ENCODE results near the gene CACNA2D1. TPM values are rescaled to one million over a fixed set of nuclear protein-coding genes. Genes with fewer than 3 reads are reported as not detected.

Gene CACNA2D1
- total RNA-seq, 1 donor from 2014 or later, result not detected

- ChIA-PET POLR2A (no interaction called here), CTCF (no interaction called here)
- TF ChIP-seq CTCF (IDR thresholded peaks at IDR 0.05), result no peak
- ATAC-seq (ENCODE audit: low read depth), result no peak
- Mint-ChIP-seq H3K27ac (no peak overlapping the region), H3K36me3 (ENCODE audit: low read depth) (no peaks in the 10 kb centered on the region), H3K9me3 (peaks cover 2% of the 10 kb centered on the region), H3K4me1 (no peaks in the 10 kb centered on the region), H3K27me3 (no peaks in the 10 kb centered on the region), H3K4me3 (no peak overlapping the region)
- intact Hi-C loops (cut with micrococcal nuclease), result loop anchor here (5.0 kb wide), 1 partner anchor 493 kb away; no protein-coding TSS in a partner anchor
- no peak for DNase-seq
These were observed 209.0 kb downstream of the CACNA2D1 start for GRCh38 chr7:82234457-82235049.

- ChIA-PET CTCF (no interaction called here), POLR2A (no interaction called here)
- H3K4me1 Mint-ChIP-seq, result no peaks in the 10 kb centered on the region
- intact Hi-C loops (cut with micrococcal nuclease), result loop anchor here (5.0 kb wide), 1 partner anchor 496 kb away; no protein-coding TSS in a partner anchor
- H3K27me3 Mint-ChIP-seq, result no peaks in the 10 kb centered on the region
- TF ChIP-seq CTCF (IDR thresholded peaks at IDR 0.05), result no peak
- H3K9me3 Mint-ChIP-seq, result peaks cover 1% of the 10 kb centered on the region
- no peaks in the 10 kb centered on the region for H3K36me3 Mint-ChIP-seq (ENCODE audit: low read depth)
- DNase-seq, result no peak
- no peak for ATAC-seq (ENCODE audit: low read depth)
- H3K4me3 Mint-ChIP-seq, result no peak overlapping the region
- no peak overlapping the region for H3K27ac Mint-ChIP-seq
These were observed 212.6 kb downstream of the CACNA2D1 start for GRCh38 chr7:82230811-82231581.

GRCh38 chr7:82229164-82229563, 214.4 kb downstream of the CACNA2D1 start:
- Mint-ChIP-seq H3K36me3 (ENCODE audit: low read depth) (no peaks in the 10 kb centered on the region), H3K27ac (no peak overlapping the region), H3K4me1 (no peaks in the 10 kb centered on the region), H3K27me3 (no peaks in the 10 kb centered on the region), H3K4me3 (no peak overlapping the region), H3K9me3 (peaks cover 1% of the 10 kb centered on the region)
- DNase-seq, result no peak
- POLR2A ChIA-PET, result no interaction called here
- ATAC-seq (ENCODE audit: low read depth), result no peak
- no peak for TF ChIP-seq CTCF (IDR thresholded peaks at IDR 0.05)
- intact Hi-C loops (cut with micrococcal nuclease), result no loop called here
- CTCF ChIA-PET, result no interaction called here

DNA sequence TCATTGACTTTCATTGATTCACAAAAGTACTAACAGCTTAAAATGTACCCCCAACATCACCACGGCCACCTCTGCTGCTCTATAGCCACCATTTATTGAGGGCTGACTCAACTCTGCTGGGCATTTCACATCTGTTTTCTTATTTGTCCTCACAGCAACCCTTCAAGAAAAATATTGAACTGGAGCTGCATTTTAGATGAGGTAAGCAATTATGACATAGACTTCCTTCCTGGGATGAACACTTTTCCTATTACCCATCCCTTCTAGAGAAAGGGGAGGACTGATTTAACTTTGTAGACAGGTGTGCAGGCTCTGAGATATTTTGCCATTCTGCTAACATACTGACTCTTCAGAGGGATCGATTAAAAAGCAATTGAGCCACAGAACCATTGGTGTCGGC, 217.4 kb downstream of the CACNA2D1 start:
- no peaks in the 10 kb centered on the region for H3K36me3 Mint-ChIP-seq (ENCODE audit: low read depth)
- ChIA-PET CTCF (no interaction called here), POLR2A (no interaction called here)
- H3K27me3 Mint-ChIP-seq, result no peaks in the 10 kb centered on the region
- peaks cover 1% of the 10 kb centered on the region for H3K9me3 Mint-ChIP-seq
- no peak for TF ChIP-seq CTCF (IDR thresholded peaks at IDR 0.05)
- H3K4me3 Mint-ChIP-seq, result no peak overlapping the region
- no peak overlapping the region for H3K27ac Mint-ChIP-seq
- H3K4me1 Mint-ChIP-seq, result no peaks in the 10 kb centered on the region
- ATAC-seq (ENCODE audit: low read depth) (no peak), DNase-seq (no peak)
- intact Hi-C loops (cut with micrococcal nuclease), result no loop called here

GRCh38 chr7:82224529-82224928, 219.0 kb downstream of the CACNA2D1 start:
- intact Hi-C loops (cut with micrococcal nuclease), result no loop called here
- no peak overlapping the region for H3K27ac Mint-ChIP-seq
- no peaks in the 10 kb centered on the region for H3K36me3 Mint-ChIP-seq (ENCODE audit: low read depth)

More at GRCh38 chr7:82224529-82224928, 219.0 kb downstream of the CACNA2D1 start:
- ATAC-seq (ENCODE audit: low read depth) (no peak), DNase-seq (no peak)
- ChIA-PET POLR2A (no interaction called here), CTCF (no interaction called here)
- no peaks in the 10 kb centered on the region for H3K27me3 Mint-ChIP-seq
- no peaks in the 10 kb centered on the region for H3K4me1 Mint-ChIP-seq
- peaks cover 1% of the 10 kb centered on the region for H3K9me3 Mint-ChIP-seq
- no peak for TF ChIP-seq CTCF (IDR thresholded peaks at IDR 0.05)
- H3K4me3 Mint-ChIP-seq, result no peak overlapping the region
